HG03460 (cell line): ENCODE data around the gene FAM3A.
A peak's percentile ranks its signal among the peaks of the same experiment; 100 is the strongest.

Experiments used
- ATAC-seq: cut with Tn5 transposase; IDR thresholded peaks from one replicate; pipeline ENCODE4 v1.9.1; 2021; ENCODE audit not compliant: unreplicated experiment

FAM3A gene

GRCh38 chrX:154481911-154482601 lies 34.0 kb downstream of the FAM3A start:
- no peak for ATAC-seq

GRCh38 chrX:154481195-154481594 lies 34.8 kb downstream of the FAM3A start:
- ATAC-seq: no peak

- ATAC-seq: peak; percentile 87
These were observed 37.1 kb downstream of the FAM3A start, which contains the start of gene LAGE3 for GRCh38 chrX:154478728-154479622. Gene LAGE3, minus strand, starts transcription at chrX:154479281. Its CDS starts 366 bp downstream, at chrX:154478915.

- ATAC-seq: no peak
These were observed 38.0 kb downstream of the FAM3A start for GRCh38 chrX:154477891-154478477.

GRCh38 chrX:154476821-154477220 lies 39.2 kb downstream of the FAM3A start:
- no peak for ATAC-seq

- ATAC-seq: no peak
These were observed 42.3 kb downstream of the FAM3A start for GRCh38 chrX:154473683-154474082.

- ATAC-seq: no peak
These were observed 43.1 kb downstream of the FAM3A start for GRCh38 chrX:154472685-154473632.

- ATAC-seq: no peak
These were observed 44.0 kb downstream of the FAM3A start for GRCh38 chrX:154471839-154472684.

GRCh38 chrX:154470914-154471568 lies 45.0 kb downstream of the FAM3A start:
- no peak for ATAC-seq

- ATAC-seq: no peak
These were observed 45.6 kb downstream of the FAM3A start for GRCh38 chrX:154470434-154470833.

GRCh38 chrX:154469880-154470279 lies 46.2 kb downstream of the FAM3A start:
- ATAC-seq: no peak

GRCh38 chrX:154469114-154469513 lies 46.9 kb downstream of the FAM3A start:
- no peak for ATAC-seq

- no peak for ATAC-seq
These were observed 47.8 kb downstream of the FAM3A start for GRCh38 chrX:154468217-154468616.

- no peak for ATAC-seq
These were observed 48.5 kb downstream of the FAM3A start for GRCh38 chrX:154467556-154467955.

GRCh38 chrX:154466907-154467306 lies 49.1 kb downstream of the FAM3A start:
- no peak for ATAC-seq

- ATAC-seq: no peak
These were observed 50.0 kb downstream of the FAM3A start for GRCh38 chrX:154466036-154466435.

- no peak for ATAC-seq
These were observed 50.4 kb downstream of the FAM3A start for GRCh38 chrX:154465601-154466000.

- ATAC-seq: no peak
These were observed 51.1 kb downstream of the FAM3A start for GRCh38 chrX:154464806-154465365.
